PC-9 (cell line): ENCODE results near the gene IFT20. TPM values are rescaled to one million over a fixed set of nuclear protein-coding genes. Genes with fewer than 3 reads are reported as not detected.
A peak's percentile ranks its signal among the peaks of the same experiment; 100 is the strongest.

ENCODE experiments used
- BruUV-seq: library from RNA; stranded (reverse); fragments of 400-500 nt; replicated peaks from 2 replicates; lab custom pipeline; 2021; lab: Mats Ljungman, UMichigan
- CTCF ChIA-PET: fragments of 300-600 bp; sonication (Branson Sonifier 250); formaldehyde crosslinking; loops from one replicate; lab custom pipeline; 2022; ENCODE audit warnings: antibody characterized with exemption; lab: Charles Lee
- POLR2A ChIA-PET: fragments of 300-600 bp; sonication (Branson Sonifier 250); formaldehyde crosslinking; loops from one replicate; lab custom pipeline; 2022; ENCODE audit warnings: antibody characterized with exemption; ENCODE audit not compliant: unreplicated experiment; lab: Charles Lee
- DNase-seq, 2 experiments: peaks; one replicate each; pipeline versions ENCODE4 v3.0.0 to v3.0.0-alpha.2; 2015 to 2022; ENCODE audit warnings: mixed read lengths in 1 of 2
- H2AFZ ChIP-seq: fragments of 200-600 bp; sonication (generic); 2 replicates; pipeline ENCODE4 v1.8.1; 2017; ENCODE audit warnings: antibody characterized with exemption
- H3F3A ChIP-seq: fragments of 200-600 bp; sonication (generic); 2 replicates; pipeline ENCODE4 v1.8.1; 2017; ENCODE audit warnings: antibody characterized with exemption, mild to moderate bottlenecking, low read depth; ENCODE audit not compliant: insufficient read depth
- H3K27ac ChIP-seq: fragments of 200-600 bp; sonication (generic); 2 replicates; pipeline ENCODE4 v1.6.1; 2016; ENCODE audit warnings: mixed run types
- H3K27me3 ChIP-seq: fragments of 200-600 bp; sonication (generic); 2 replicates; pipeline ENCODE4 v1.6.1; 2016; ENCODE audit warnings: low read depth, mixed run types; ENCODE audit not compliant: insufficient read depth
- H3K36me3 ChIP-seq: fragments of 200-600 bp; sonication (generic); 2 replicates; pipeline ENCODE4 v1.6.1; 2016; ENCODE audit warnings: low read depth, mixed run types
- H3K4me1 ChIP-seq: fragments of 200-600 bp; sonication (generic); replicated peaks from 2 replicates; pipeline ENCODE4 v1.6.1; 2016; ENCODE audit warnings: mixed run types; ENCODE audit not compliant: insufficient read depth
- H3K4me2 ChIP-seq: fragments of 200-600 bp; sonication (generic); 2 replicates; pipeline ENCODE4 v1.6.1; 2017; ENCODE audit warnings: mixed run types
- H3K4me3 ChIP-seq: fragments of 200-600 bp; sonication (generic); 2 replicates; pipeline ENCODE4 v1.6.1; 2016; ENCODE audit warnings: mixed run types
- H3K79me2 ChIP-seq: fragments of 200-600 bp; sonication (generic); 2 replicates; pipeline ENCODE4 v1.6.1; 2017; ENCODE audit warnings: low read depth, mixed run types
- H3K9me2 ChIP-seq: fragments of 200-600 bp; sonication (generic); 2 replicates; pipeline ENCODE4 v1.8.1; 2017; ENCODE audit warnings: mild to moderate bottlenecking; ENCODE audit not compliant: insufficient read depth
- H3K9me3 ChIP-seq: fragments of 200-600 bp; sonication (generic); 2 replicates; pipeline ENCODE4 v1.8.1; 2016; ENCODE audit warnings: low read depth; ENCODE audit not compliant: insufficient read depth
- H4K20me1 ChIP-seq: fragments of 200-600 bp; sonication (generic); 2 replicates; pipeline ENCODE4 v1.8.1; 2017; ENCODE audit not compliant: insufficient read depth
- CTCF ChIP-seq: fragments of 200-600 bp; sonication (generic); conservative IDR thresholded peaks from 2 replicates; pipeline ENCODE4 v1.6.1; 2017; ENCODE audit warnings: mixed run types, antibody characterized with exemption, mild to moderate bottlenecking, moderate library complexity
- EZH2 ChIP-seq: fragments of 200-600 bp; sonication (generic); IDR thresholded peaks from 2 replicates; pipeline ENCODE4 v1.8.0; 2017; ENCODE audit warnings: antibody characterized with exemption, low read depth
- intact Hi-C: fragments of 100-400 bp; cut with micrococcal nuclease; formaldehyde crosslinking; loops from one replicate; pipeline ENCODE4 v1.10.0; 2022; ENCODE audit not compliant: unreplicated experiment
- total RNA-seq: library from RNA; stranded (reverse); gene quantifications from 2 replicates; pipeline ENCODE4 v1.2.3, GENCODE V29; 2021

IFT20 gene
- total RNA-seq, 1 experiment from 2014 or later, result 42.3 TPM

- intact Hi-C loops, result loop anchor here (2.0 kb wide), 1 partner anchor 439 kb away; no protein-coding TSS in a partner anchor
- no peaks in the 10 kb centered on the region for H3K27me3 ChIP-seq
- no peak overlapping the region for H3K4me2 ChIP-seq
- no peak overlapping the region for H3K4me3 ChIP-seq
- peaks cover 8% of the 10 kb centered on the region; the same call in 1 of the 2 replicates for H3F3A ChIP-seq
- POLR2A ChIA-PET, result no interaction called here
- H3K36me3 ChIP-seq, result peaks cover 8% of the 10 kb centered on the region; the same call in 1 of the 2 replicates
- H3K9me3 ChIP-seq, result no peaks in the 10 kb centered on the region
- no peak overlapping the region for H2AFZ ChIP-seq
- peaks cover 62% of the 10 kb centered on the region for H3K4me1 ChIP-seq
- no peaks in the 10 kb centered on the region for H3K9me2 ChIP-seq
- DNase-seq, result no peak
- peaks cover 30% of the 10 kb centered on the region for H3K79me2 ChIP-seq
- BruUV-seq, result no TSS peak
- no peak overlapping the region for H3K27ac ChIP-seq
- CTCF ChIA-PET, result no interaction called here
- H4K20me1 ChIP-seq, result no peaks in the 10 kb centered on the region
- TF ChIP-seq EZH2 (no peak), CTCF (no peak)
Measured at GRCh38 chr17:28327709-28328108, 7.6 kb downstream of the IFT20 start.

GRCh38 chr17:28327031-28327607, 8.2 kb downstream of the IFT20 start:
- Histone ChIP-seq H3K4me1 (peaks cover 67% of the 10 kb centered on the region), H3K79me2 (peaks cover 36% of the 10 kb centered on the region), H3K27me3 (no peaks in the 10 kb centered on the region), H3K36me3 (peaks cover 8% of the 10 kb centered on the region; the same call in 1 of the 2 replicates), H3K4me3 (no peak overlapping the region), H2AFZ (no peak overlapping the region), H4K20me1 (no peaks in the 10 kb centered on the region), H3K9me3 (no peaks in the 10 kb centered on the region), H3K4me2 (no peak overlapping the region; the same call in 1 of the 2 replicates), H3K27ac (no peak overlapping the region), H3F3A (peaks cover 8% of the 10 kb centered on the region; the same call in 1 of the 2 replicates), H3K9me2 (no peaks in the 10 kb centered on the region)
- TF ChIP-seq EZH2, result no peak
- TF ChIP-seq CTCF, result no peak
- CTCF ChIA-PET, result no interaction called here
- POLR2A ChIA-PET, result interaction anchor here (1.4 kb wide), 1 partner anchor 8 kb away, joined by 5 read pairs; the partner anchor contains the start of genes IFT20 and TNFAIP1
- DNase-seq, result no peak
- TSS peak; percentile 20 for BruUV-seq
- intact Hi-C loops, result loop anchor here (2.0 kb wide), 1 partner anchor 438 kb away; no protein-coding TSS in a partner anchor

DNA sequence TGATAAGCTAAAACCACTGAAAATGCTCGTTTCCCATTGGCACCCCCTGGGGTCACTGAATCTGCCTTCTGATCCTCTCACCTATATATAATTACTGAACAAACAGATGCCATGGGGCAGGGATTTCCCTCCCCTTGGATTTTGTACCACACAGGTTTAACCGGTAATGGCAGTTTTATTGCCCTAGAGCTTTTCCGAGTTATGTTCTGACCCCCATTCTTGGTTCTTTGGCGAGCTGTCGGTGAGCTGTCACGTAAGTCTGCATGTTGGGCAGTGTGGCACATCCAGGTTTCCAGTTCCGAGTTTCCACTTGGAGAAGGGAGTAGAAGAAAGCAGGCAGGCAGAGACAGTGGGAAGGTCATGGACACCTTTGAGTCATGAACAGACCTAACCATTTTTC, 9.2 kb downstream of the IFT20 start:
- intact Hi-C loops, result loop anchor here (2.0 kb wide), 1 partner anchor 437 kb away; no protein-coding TSS in a partner anchor
- H3K79me2 ChIP-seq, result peaks cover 46% of the 10 kb centered on the region
- H3K9me2 ChIP-seq, result no peaks in the 10 kb centered on the region
- H3K4me1 ChIP-seq, result peaks cover 67% of the 10 kb centered on the region
- ChIA-PET CTCF (interaction anchor here (0.6 to 0.9 kb wide), 2 partner anchors 15 to 92 kb away, joined by 3 to 4 read pairs; no protein-coding TSS in a partner anchor), POLR2A (interaction anchor here (0.5 to 1.4 kb wide), 5 partner anchors 8 to 75 kb away, joined by 4 to 8 read pairs (median 5); partner anchors contain the start of genes IFT20, POLDIP2 and TNFAIP1)
- peak overlapping the region; percentile 8; the same call in 1 of the 2 replicates for H3K4me3 ChIP-seq
- H2AFZ ChIP-seq, result no peak overlapping the region
- BruUV-seq, result no TSS peak
- H3K9me3 ChIP-seq, result no peaks in the 10 kb centered on the region
- peaks cover 8% of the 10 kb centered on the region; the same call in 1 of the 2 replicates for H3K36me3 ChIP-seq
- H3K27me3 ChIP-seq, result no peaks in the 10 kb centered on the region
- no peaks in the 10 kb centered on the region for H4K20me1 ChIP-seq
- peak; percentile 65 to 91 for DNase-seq
- peak overlapping the region; percentile 63 for H3K4me2 ChIP-seq
- peak overlapping the region; percentile 56 for H3K27ac ChIP-seq
- peaks cover 8% of the 10 kb centered on the region; the same call in 1 of the 2 replicates for H3F3A ChIP-seq
- TF ChIP-seq CTCF (no peak), EZH2 (no peak)
